Endothelial cell of umbilical vein (primary cell): ENCODE measurements around the gene STIM1. TPM values are rescaled to one million over a fixed set of nuclear protein-coding genes. Genes with fewer than 3 reads are reported as not detected.

Source experiments
- BruUV-seq: library from RNA; stranded (reverse); fragments of 400-500 nt; replicated peaks from 2 replicates; lab custom pipeline; 2021; lab: Mats Ljungman, UMichigan
- CTCF ChIA-PET: fragments of 300-600, 350-600 bp; sonication (Branson Sonifier 250); formaldehyde crosslinking; loops from one replicate; lab custom pipeline; 2021; ENCODE audit warnings: antibody characterized with exemption, inconsistent platforms; lab: Charles Lee
- POLR2A ChIA-PET: fragments of 300-600, 350-600 bp; sonication (Branson Sonifier 250); formaldehyde crosslinking; loops from one replicate; lab custom pipeline; 2021; ENCODE audit warnings: antibody characterized with exemption, inconsistent platforms; lab: Charles Lee
- DNase-seq: peaks from one replicate; pipeline ENCODE4 v3.0.0-alpha.2; 2011; ENCODE audit warnings: low read depth, low spot score
- FAIRE-seq: peaks from 2 replicates; lab custom pipeline; 2011; peaks lifted over from hg19 to GRCh38; lab: Jason Lieb, UNC
- H2AFZ ChIP-seq: 2 replicates; pipeline ENCODE4 v1.6.0; 2012; ENCODE audit warnings: low read depth, low read length, control low read depth, inconsistent platforms
- H3K27ac ChIP-seq: 2 replicates; pipeline ENCODE4 v1.5.1; 2011; ENCODE audit warnings: low read depth, mild to moderate bottlenecking, control low read depth, low read length, moderate library complexity; ENCODE audit not compliant: insufficient read depth
- H3K27me3 ChIP-seq, 2 experiments: 2 replicates each; pipeline versions ENCODE4 v1.6.0 to v1.6.1; 2011; ENCODE audit warnings: low read length in 2 of 2, mixed read lengths in 1 of 2; ENCODE audit not compliant: control insufficient read depth in 2 of 2, insufficient read depth in 2 of 2
- H3K36me3 ChIP-seq, 2 experiments: 2 replicates in 1 of 2; 3 replicates in 1 of 2; pipeline ENCODE4 v1.5.1; 2011; ENCODE audit warnings: low read length in 2 of 2, mild to moderate bottlenecking in 1 of 2, moderate library complexity in 1 of 2; ENCODE audit not compliant: control insufficient read depth in 2 of 2, insufficient read depth in 2 of 2; ENCODE audit errors: extremely low read depth in 1 of 2
- H3K4me1 ChIP-seq: 3 replicates; pipeline ENCODE4 v1.5.1; 2011; ENCODE audit warnings: mild to moderate bottlenecking, low read length; ENCODE audit not compliant: control insufficient read depth, insufficient read depth; ENCODE audit errors: extremely low read depth
- H3K4me2 ChIP-seq: 2 replicates; pipeline ENCODE4 v1.6.1; 2011; ENCODE audit warnings: low read length, control low read depth, mixed read lengths; ENCODE audit not compliant: insufficient read depth
- H3K4me3 ChIP-seq, 3 experiments: fragments of 200-600 bp in 1 of 3; sonication (generic), shearing (Covaris generic) in 1 of 3; replicated peaks in 1 of 3; 2 replicates each; pipeline ENCODE4 v1.5.1; 2011 to 2016; ENCODE audit warnings: control low read depth in 3 of 3, low read length in 3 of 3, mild to moderate bottlenecking in 2 of 3, inconsistent platforms in 1 of 3, low read depth in 1 of 3, moderate library complexity in 1 of 3; ENCODE audit not compliant: insufficient read depth in 1 of 3
- H3K79me2 ChIP-seq: 2 replicates; pipeline ENCODE4 v1.6.0; 2012; ENCODE audit warnings: low read length, inconsistent platforms; ENCODE audit not compliant: control insufficient read depth, insufficient read depth
- H3K9ac ChIP-seq: replicated peaks from 2 replicates; pipeline ENCODE3; 2011; ENCODE audit warnings: low read length, control low read depth; ENCODE audit not compliant: insufficient read depth; ENCODE audit errors: extremely low read depth
- H3K9me1 ChIP-seq: replicated peaks from 3 replicates; pipeline ENCODE4 v1.6.0; 2011; ENCODE audit warnings: mild to moderate bottlenecking, low read length; ENCODE audit not compliant: control insufficient read depth, insufficient read depth; ENCODE audit errors: extremely low read depth
- H3K9me3 ChIP-seq: replicated peaks from 2 replicates; pipeline ENCODE4 v1.5.1; 2012; ENCODE audit warnings: low read length, inconsistent platforms; ENCODE audit not compliant: control insufficient read depth, insufficient read depth
- H4K20me1 ChIP-seq: replicated peaks from 2 replicates; pipeline ENCODE3; 2011; ENCODE audit warnings: mild to moderate bottlenecking, low read length; ENCODE audit not compliant: control insufficient read depth, insufficient read depth; ENCODE audit errors: extremely low read depth
- CTCF ChIP-seq, 2 donors: IDR thresholded peaks; 1 replicate in 1 of 2; 2 replicates in 1 of 2; pipeline ENCODE4 v1.5.1; 2011; ENCODE audit warnings: low read length in 2 of 2, mild to moderate bottlenecking in 2 of 2, moderate library complexity in 2 of 2, control low read depth in 1 of 2, inconsistent platforms in 1 of 2, low read depth in 1 of 2; ENCODE audit not compliant: insufficient read depth in 1 of 2; ENCODE audit errors: extremely low read depth in 1 of 2
- EZH2 ChIP-seq: IDR thresholded peaks from 2 replicates; pipeline ENCODE4 v1.6.1; 2012; ENCODE audit warnings: borderline replicate concordance, low read depth, mild to moderate bottlenecking, moderate library complexity, low read length, inconsistent platforms; ENCODE audit not compliant: severe bottlenecking
- FOS ChIP-seq: IDR thresholded peaks from 2 replicates; pipeline ENCODE4 v1.6.1; 2011; ENCODE audit warnings: mild to moderate bottlenecking, low read length, moderate library complexity, borderline replicate concordance; ENCODE audit not compliant: insufficient read depth
- GATA2 ChIP-seq: IDR thresholded peaks from 2 replicates; pipeline ENCODE4 v1.7.0; 2011; ENCODE audit warnings: low read depth, mild to moderate bottlenecking, moderate library complexity, mixed read lengths, low read length; ENCODE audit not compliant: insufficient read length, insufficient read depth
- JUN ChIP-seq: IDR thresholded peaks from 2 replicates; pipeline ENCODE4 v1.6.1; 2011; ENCODE audit warnings: borderline replicate concordance, low read depth; ENCODE audit not compliant: insufficient read length, insufficient read depth
- MAX ChIP-seq: IDR thresholded peaks from 2 replicates; pipeline ENCODE4 v1.6.1; 2011; ENCODE audit not compliant: insufficient read depth, insufficient read length
- MYC ChIP-seq: IDR thresholded peaks from one replicate; pipeline ENCODE4 v1.6.1; 2011; ENCODE audit warnings: mild to moderate bottlenecking, low read depth, low read length
- POLR2A ChIP-seq: IDR thresholded peaks from 2 replicates; pipeline ENCODE4 v1.6.1; 2012; ENCODE audit warnings: low read depth, mild to moderate bottlenecking, control low read depth, low read length
- POLR2AphosphoS5 ChIP-seq: IDR thresholded peaks from 2 replicates; pipeline ENCODE4 v1.6.1; 2012; ENCODE audit warnings: low read depth, mild to moderate bottlenecking, control low read depth, low read length, moderate library complexity; ENCODE audit not compliant: insufficient read depth
- dilution Hi-C: fragments of 300-500 bp; cut with MboI; formaldehyde crosslinking; loops from one replicate; pipeline ENCODE4 v1.15.0; 2019; ENCODE audit warnings: low sequenced_read_pairs; ENCODE audit not compliant: extremely low pct_ligation_motif_present
- intact Hi-C: fragments of 100-400 bp; cut with micrococcal nuclease; formaldehyde crosslinking; loops from one replicate; pipeline ENCODE4 v1.10.0; 2022
- polyA plus RNA-seq, 4 experiments: library from polyadenylated mRNA; depleted of rRNA in 3 of 4; stranded (reverse) in 3 of 4; unstranded in 1 of 4; fragments of >200 nt; gene quantifications; 2 replicates each; pipeline versions ENCODE4 v1.2.1 to v1.2.3, GENCODE V29; 2011 to 2012; ENCODE audit warnings: missing spikeins in 1 of 4
- total RNA-seq: library from RNA; stranded (reverse); gene quantifications from 2 replicates; pipeline ENCODE4 v1.2.3, GENCODE V29; 2021

Gene STIM1
- total and polyA plus RNA-seq, 2 donors (not counting 3 experiments of a cell fraction or from before 2014, with no cell fraction given): 32.7 to 33.4 TPM

GRCh38 chr11:4006946-4007680 lies 151.6 kb downstream of the STIM1 start:
- no peaks in the 10 kb centered on the region for H4K20me1 ChIP-seq
- no peak overlapping the region for H3K4me3 ChIP-seq
- no peaks in the 10 kb centered on the region for H3K27me3 ChIP-seq
- H3K4me2 ChIP-seq: no peak overlapping the region
- no peak overlapping the region for H2AFZ ChIP-seq
- no peak overlapping the region for H3K27ac ChIP-seq
- FAIRE-seq (no peak), DNase-seq (no peak)
- intact Hi-C loops: no loop called here
- H3K36me3 ChIP-seq: no peaks in the 10 kb centered on the region
- no peak overlapping the region for H3K9ac ChIP-seq
- TF ChIP-seq POLR2A: no peak
- TF ChIP-seq CTCF (IDR thresholded peaks at IDR 0.05; ENCODE audit: extremely low read depth in 1 of 2, insufficient read depth in 1 of 2, low read depth in 1 of 2, low read length in 2 of 2): no peak
- TF ChIP-seq MYC: no peak
- no peak for TF ChIP-seq EZH2
- TF ChIP-seq GATA2: no peak
- TF ChIP-seq MAX: no peak
- no peak for TF ChIP-seq FOS
- no peak for TF ChIP-seq JUN
- TF ChIP-seq POLR2AphosphoS5: no peak
- CTCF ChIA-PET: interaction anchor here (0.7 to 2.7 kb wide), 4 partner anchors 11 to 152 kb away, joined by 3 to 11 read pairs (median 6); partner anchors contain the start of gene STIM1
- no peaks in the 10 kb centered on the region for H3K9me1 ChIP-seq
- no peaks in the 10 kb centered on the region for H3K4me1 ChIP-seq
- POLR2A ChIA-PET: no interaction called here
- H3K9me3 ChIP-seq: no peaks in the 10 kb centered on the region
- H3K79me2 ChIP-seq: no peaks in the 10 kb centered on the region
- dilution Hi-C loops: no loop called here
- BruUV-seq: no TSS peak
